ENCODE results near the gene FOXA3. TPM values are rescaled to one million over a fixed set of nuclear protein-coding genes. Genes with fewer than 3 reads are reported as not detected.

Gene FOXA3
- total and polyA plus RNA-seq, 2 of the 4 experiments (the other 2 are of a cell fraction): not detected

GRCh38 chr19:45825917-45826893, 37.9 kb upstream of the FOXA3 start:
- Histone ChIP-seq H2BK120ac (ENCODE audit: low read depth, low read length) (no peak overlapping the region), H3K4ac (ENCODE audit: low read depth, low read length) (no peak overlapping the region), H3K27me3 (ENCODE audit: control insufficient read depth, insufficient read depth, low read length) (no peaks in the 10 kb centered on the region), H2AFZ (replicated peaks; ENCODE audit: low read length, poor library complexity) (peak overlapping the region; percentile 32), H3K4me2 (ENCODE audit: low read depth, low read length) (no peak overlapping the region), H2AK9ac (replicated peaks; ENCODE audit: low read depth, low read length, poor library complexity) (peak overlapping the region; percentile 28), H3K9ac (ENCODE audit: low read depth, low read length) (no peak overlapping the region), H4K5ac (ENCODE audit: low read depth, low read length) (no peak overlapping the region), H3K56ac (ENCODE audit: extremely low read depth, insufficient read depth, low read length) (no peak overlapping the region), H3K9me1 (ENCODE audit: insufficient read depth, low read length) (no peaks in the 10 kb centered on the region), H4K20me1 (ENCODE audit: insufficient read depth, low read length) (peaks cover 3% of the 10 kb centered on the region; the same call in 1 of the 2 replicates), H3K27ac (ENCODE audit: insufficient read depth, low read length) (no peak overlapping the region), H3K4me3 (ENCODE audit: insufficient read depth, low read depth, low read length) (no peak overlapping the region), H3K79me1 (ENCODE audit: low read depth in 1 of 2, low read length in 2 of 2) (no peaks in the 10 kb centered on the region; a peak in 1 of 4 replicates), H3K18ac (ENCODE audit: low read depth, low read length) (no peak overlapping the region), H2AK5ac (ENCODE audit: low read depth, low read length) (no peak overlapping the region), H2BK20ac (ENCODE audit: low read depth, low read length) (no peak overlapping the region), H2BK5ac (ENCODE audit: low read depth, low read length, poor library complexity, severe bottlenecking) (no peak overlapping the region), H3K23ac (ENCODE audit: low read depth, low read length) (no peak overlapping the region), H2BK15ac (ENCODE audit: low read depth, low read length) (no peak overlapping the region), H3K36me3 (ENCODE audit: control insufficient read depth, insufficient read depth, low read length) (peaks cover 85% of the 10 kb centered on the region), H4K91ac (ENCODE audit: insufficient read depth, low read depth, low read length) (no peak overlapping the region), H4K8ac (ENCODE audit: low read depth in 2 of 2, low read length in 2 of 2) (no peak overlapping the region), H3K4me1 (ENCODE audit: control insufficient read depth, insufficient read depth, low read length) (no peaks in the 10 kb centered on the region), H3K14ac (replicated peaks; ENCODE audit: low read depth, low read length) (no peak overlapping the region), H3K9me3 (ENCODE audit: control insufficient read depth, insufficient read depth, low read length) (no peaks in the 10 kb centered on the region)
- ChIA-PET POLR2A (ENCODE audit: unreplicated experiment) (interaction anchor here (0.6 kb wide), 1 partner anchor 50 kb away, joined by 17 read pairs; no protein-coding TSS in a partner anchor), CTCF (interaction anchor here (0.8 kb wide), 1 partner anchor 9 kb away, joined by 3 read pairs; no protein-coding TSS in a partner anchor)
- DNase-seq (no peak), ATAC-seq (ENCODE audit: low read depth) (no peak)
- WGBS, 2 experiments (ENCODE audit: extremely low coverage in 2 of 2, insufficient read length in 1 of 2): 83% methylated on average over 8 of the region's 22 CpGs; no CpG with 5 or more reads in 1 of the 2 experiments
- intact Hi-C loops (cut with micrococcal nuclease) (no loop called here), dilution Hi-C loops (cut with HindIII; ENCODE audit: low sequenced_read_pairs, unreplicated experiment) (no loop called here), in situ Hi-C loops (cut with MboI; ENCODE audit: low sequenced_read_pairs) (no loop called here)
- BruUV-seq (replicated peaks): no TSS peak
- TF ChIP-seq CHD1 (IDR thresholded peaks at IDR 0.05; ENCODE audit: low read depth, low read length): no peak
- no peak for TF ChIP-seq USF2 (IDR thresholded peaks at IDR 0.05; ENCODE audit: low read depth, low read length)
- TF ChIP-seq POLR2A (IDR thresholded peaks at IDR 0.05; ENCODE audit: low read depth, low read length): no peak
- TF ChIP-seq MAFK (IDR thresholded peaks at IDR 0.05; ENCODE audit: low read depth, low read length): no peak
- no peak for TF ChIP-seq RCOR1 (IDR thresholded peaks at IDR 0.05; ENCODE audit: insufficient replicate concordance, low read length)
- no peak for TF ChIP-seq RAD21 (IDR thresholded peaks at IDR 0.05; ENCODE audit: low read length)
- no peak for TF ChIP-seq MAZ (IDR thresholded peaks at IDR 0.05; ENCODE audit: borderline replicate concordance, low read depth, low read length)
- no peak for TF ChIP-seq ELK1 (IDR thresholded peaks at IDR 0.05; ENCODE audit: borderline replicate concordance, low read depth, low read length)
- TF ChIP-seq MXI1 (IDR thresholded peaks at IDR 0.05; ENCODE audit: borderline replicate concordance, low read depth, low read length): no peak
- no peak for TF ChIP-seq SMC3 (IDR thresholded peaks at IDR 0.05; ENCODE audit: low read depth, low read length)
- TF ChIP-seq NFE2L2 (IDR thresholded peaks at IDR 0.05; ENCODE audit: low read depth, low read length): no peak
- no peak for TF ChIP-seq CTCF (conservative IDR thresholded peaks at IDR 0.05; ENCODE audit: low read depth, low read length)
- TF ChIP-seq BHLHE40 (IDR thresholded peaks at IDR 0.05; ENCODE audit: low read depth, low read length): no peak
- no peak for TF ChIP-seq CEBPB (IDR thresholded peaks at IDR 0.05; ENCODE audit: low read depth, low read length)

All from IMR-90 (cell line).